ENCODE results near the gene PSTPIP2. TPM values are rescaled to one million over a fixed set of nuclear protein-coding genes. Genes with fewer than 3 reads are reported as not detected.

PSTPIP2 gene
- total and polyA plus RNA-seq, 2 of the 13 experiments (the other 11 are each of a cell fraction or from before 2014, with no cell fraction given), result 0.25 to 0.27 TPM

- peak; percentile 6; the same call in 1 of the 2 replicates for TF ChIP-seq ZNF687 (CRISPR knock-in tag; IDR thresholded peaks at IDR 0.05)
- no peak for TF ChIP-seq CEBPG (CRISPR knock-in tag; IDR thresholded peaks at IDR 0.05)
- 0 out of 2 replicates have a peak, but pooled peaks have one; percentile 5 for TF ChIP-seq ZNF768 (CRISPR knock-in tag; IDR thresholded peaks at IDR 0.05)
- 0 out of 2 replicates have a peak, but pooled peaks have one; percentile 22 for TF ChIP-seq ZMYM2 (CRISPR knock-in tag; IDR thresholded peaks at IDR 0.05)
- TF ChIP-seq ZFYVE20 (CRISPR knock-in tag; IDR thresholded peaks at IDR 0.05; ENCODE audit: borderline replicate concordance, low read depth), result 0 out of 2 replicates have a peak, but pooled peaks have one; percentile 7
- TF ChIP-seq ZNF703 (CRISPR knock-in tag; IDR thresholded peaks at IDR 0.05; ENCODE audit: borderline replicate concordance), result 0 out of 2 replicates have a peak, but pooled peaks have one; percentile 37
Measured at GRCh38 chr18:46072376-46072867, 362 bp upstream of the PSTPIP2 start (continued).

- H3K4me3 ChIP-seq (replicated peaks in 1 of 3; ENCODE audit: insufficient read depth in 1 of 3, low read depth in 2 of 3, low read length in 3 of 3), result peak overlapping the region in 2 of 3 experiments; percentile 54 to 72; a peak in 4 of 6 replicates
- H3K79me2 ChIP-seq (ENCODE audit: insufficient read depth, low read length), result no peaks in the 10 kb centered on the region
- H3K9ac ChIP-seq (ENCODE audit: insufficient read depth, low read depth, low read length), result peak overlapping the region; percentile 54; the same call in 1 of the 2 replicates
- H3K27ac ChIP-seq (ENCODE audit: extremely low read length, insufficient read depth, low read length), result no peak overlapping the region
- peak overlapping the region; percentile 77 for H3K4me2 ChIP-seq (ENCODE audit: low read depth, low read length)
- BruUV-seq (replicated peaks), result no TSS peak
- ATAC-seq (peak; percentile 14), DNase-seq (ENCODE audit: low spot score) (no peak), FAIRE-seq (no peak)
- no peak overlapping the region for H2AFZ ChIP-seq (ENCODE audit: low read length)
- H3K36me3 ChIP-seq (replicated peaks in 1 of 2; ENCODE audit: control insufficient read depth in 1 of 2, insufficient read depth in 2 of 2, low read length in 2 of 2), result no peaks in the 10 kb centered on the region
- CTCF ChIA-PET (ENCODE audit: low intra/inter-chr PET ratio, low total read pairs), result no interaction called here
- H3K4me1 ChIP-seq (ENCODE audit: insufficient read depth, low read length), result peaks cover 21% of the 10 kb centered on the region
- peaks cover 12 to 39% of the 10 kb centered on the region in 2 experiments; a peak in 4 of 5 replicates for H3K27me3 ChIP-seq (ENCODE audit: control insufficient read depth in 1 of 2, insufficient read depth in 2 of 2, low read length in 2 of 2)
- POLR2A ChIA-PET, result no interaction called here
- in situ Hi-C loops (cut with HindIII; ENCODE audit: extremely low pct_ligation_motif_present, low pct_unique_long_range_greater_than_20kb) (loop anchor here (5.0 to 10.0 kb wide), 2 partner anchors 104 to 376 kb away; partner anchors contain the start of gene EPG5), intact Hi-C loops (cut with micrococcal nuclease; ENCODE audit: unreplicated experiment) (loop anchor here (1.0 to 10.0 kb wide), 3 partner anchors 91 to 136 kb away; partner anchors contain the start of gene EPG5)
- peaks cover 9% of the 10 kb centered on the region; the same call in 1 of the 2 replicates for H4K20me1 ChIP-seq (ENCODE audit: insufficient read depth, low read length)
- no peaks in the 10 kb centered on the region for H3K9me3 ChIP-seq (ENCODE audit: low read length)
- WGBS (ENCODE audit: low lambda C conversion rate), result 30% methylated on average over 7 of the region's 13 CpGs
- TF ChIP-seq CC2D1A (CRISPR knock-in tag; IDR thresholded peaks at IDR 0.05) (no peak), HHEX (CRISPR knock-in tag; IDR thresholded peaks at IDR 0.05) (no peak), ZBTB3 (CRISPR knock-in tag; IDR thresholded peaks at IDR 0.05; ENCODE audit: borderline replicate concordance, low read depth) (no peak), ZNF20 (CRISPR knock-in tag; IDR thresholded peaks at IDR 0.05) (no peak), ZNF513 (CRISPR knock-in tag; conservative IDR thresholded peaks at IDR 0.05) (no peak), USF2 (IDR thresholded peaks at IDR 0.05; ENCODE audit: low read depth, low read length) (no peak), USF2 (CRISPR knock-in tag; IDR thresholded peaks at IDR 0.05; ENCODE audit: borderline replicate concordance) (no peak)
Measured at GRCh38 chr18:46070815-46071652, 1.0 kb downstream of the PSTPIP2 start.

Measured in HepG2 (cell line).